Hepatocyte (in vitro differentiated cells): ENCODE data around the gene THAP4.

Experiments used
- CTCF ChIP-seq: fragments of 200-600 bp; sonication (generic); IDR thresholded peaks from 2 replicates; pipeline ENCODE4 v1.5.1; 2016; ENCODE audit warnings: antibody characterized with exemption, mild to moderate bottlenecking; ENCODE audit not compliant: poor library complexity
- EZH2 ChIP-seq: fragments of 200-600 bp; sonication (generic); IDR thresholded peaks from 2 replicates; pipeline ENCODE4 v1.6.1; 2016; ENCODE audit warnings: antibody characterized with exemption, mild to moderate bottlenecking, borderline replicate concordance

GRCh38 chr2:241632478-241633325 is 4.3 kb downstream of the THAP4 start:
- TF ChIP-seq CTCF, result no peak
- TF ChIP-seq EZH2, result no peak
